Measurements from ENCODE around the gene DIP2C.
"Not testable (repeated sequence)": the region's sequence is repeated elsewhere in the genome, so short reads cannot be mapped to it uniquely, and the experiment has no call there.

Gene DIP2C

DNA sequence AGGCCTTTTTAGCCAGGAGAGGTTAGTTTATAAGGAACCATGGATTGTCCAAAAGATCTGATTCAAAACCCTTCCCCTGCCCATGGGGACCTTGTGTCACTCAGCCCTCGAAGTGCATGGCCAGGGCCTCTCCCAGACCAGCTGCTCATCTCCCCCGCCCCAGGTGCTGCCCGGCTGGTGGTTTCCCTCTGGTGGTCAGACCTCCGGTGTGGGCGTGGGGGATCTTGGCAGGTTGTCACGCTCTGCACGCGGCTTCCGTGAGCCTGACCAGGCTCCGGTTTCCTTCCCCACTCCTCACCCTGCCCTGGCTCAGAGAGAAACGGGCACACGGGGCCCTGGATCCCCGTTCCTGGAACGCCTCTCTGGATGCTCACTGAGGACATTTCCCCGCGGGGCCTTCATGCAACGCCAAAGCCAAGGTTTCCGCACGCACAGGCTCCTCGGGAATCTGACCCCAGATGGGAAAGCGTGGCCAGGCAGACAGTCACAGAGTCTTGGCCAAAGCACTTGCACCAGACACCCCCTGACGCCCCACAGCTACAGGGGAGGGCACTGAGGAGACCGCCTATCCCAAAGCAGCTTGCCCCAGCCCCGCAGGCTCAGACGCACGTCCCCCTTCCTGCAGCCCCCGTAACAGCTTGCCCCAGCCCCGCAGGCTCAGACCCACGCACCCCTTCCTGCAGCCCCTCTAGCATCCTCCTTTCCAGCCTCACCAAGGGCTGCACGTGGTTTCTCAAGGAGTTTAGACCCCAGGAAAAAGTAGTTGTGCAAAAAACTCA, 7.8 kb upstream of the DIP2C start:
- DNase-seq (ENCODE audit: low spot score): no peak

GRCh38 chr10:695396-695795, 5.9 kb upstream of the DIP2C start:
- DNase-seq (ENCODE audit: low spot score): no peak

GRCh38 chr10:693506-693905, 4.0 kb upstream of the DIP2C start:
- DNase-seq (ENCODE audit: low spot score): no peak

DNA sequence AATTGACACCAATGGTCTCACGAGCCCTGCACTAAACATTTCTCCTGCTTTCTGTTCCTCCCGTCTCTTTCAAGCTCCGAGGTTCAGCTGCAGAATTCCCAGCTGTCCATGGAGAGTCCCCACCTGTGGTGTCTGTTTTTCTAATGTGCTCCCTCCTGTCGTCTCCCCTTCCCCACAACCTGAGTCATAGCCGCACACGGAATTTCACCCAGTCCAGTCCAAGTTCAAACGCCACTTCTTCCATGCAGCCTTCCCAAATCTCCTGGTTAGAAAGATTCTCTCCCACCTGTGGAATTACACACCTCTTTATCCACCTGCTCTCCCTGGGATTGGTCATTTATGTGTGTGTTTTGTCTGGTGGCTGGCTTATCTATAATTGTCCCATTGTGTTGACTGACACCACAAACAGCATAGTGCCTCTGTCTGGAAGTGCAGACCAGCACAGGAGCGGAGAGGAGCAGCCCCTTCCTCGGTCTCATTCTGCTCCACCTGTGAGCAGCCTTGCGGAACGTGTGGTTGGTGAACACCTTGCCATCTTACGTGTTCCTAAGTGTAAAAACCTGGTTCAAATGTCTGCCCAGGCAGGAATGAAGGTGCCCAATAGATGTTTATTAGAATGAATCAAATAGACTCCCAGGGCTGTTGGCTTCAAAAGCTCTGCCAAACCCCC, 3.3 kb upstream of the DIP2C start:
- no peak for DNase-seq (ENCODE audit: low spot score)

DNA sequence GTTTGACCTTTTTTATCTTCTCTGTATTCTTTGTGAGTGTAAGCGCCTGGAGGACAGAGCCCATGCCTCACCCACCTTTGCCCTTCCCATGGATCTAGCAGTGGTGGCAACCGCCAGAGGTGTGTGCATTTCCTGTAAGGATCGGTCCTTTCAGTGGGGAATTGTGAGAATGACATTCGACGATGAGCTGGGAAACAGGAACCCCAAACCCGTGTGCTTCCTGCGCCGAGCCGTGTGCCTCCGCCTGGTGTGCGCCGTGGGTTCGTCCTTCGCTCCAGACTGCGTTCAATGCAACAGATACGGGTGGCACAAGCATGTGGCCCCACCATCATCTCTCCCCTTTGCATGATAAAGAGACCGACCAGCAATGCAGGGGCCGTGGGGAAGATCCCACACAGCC, 1.7 kb upstream of the DIP2C start:
- DNase-seq (ENCODE audit: low spot score): no peak

DNA sequence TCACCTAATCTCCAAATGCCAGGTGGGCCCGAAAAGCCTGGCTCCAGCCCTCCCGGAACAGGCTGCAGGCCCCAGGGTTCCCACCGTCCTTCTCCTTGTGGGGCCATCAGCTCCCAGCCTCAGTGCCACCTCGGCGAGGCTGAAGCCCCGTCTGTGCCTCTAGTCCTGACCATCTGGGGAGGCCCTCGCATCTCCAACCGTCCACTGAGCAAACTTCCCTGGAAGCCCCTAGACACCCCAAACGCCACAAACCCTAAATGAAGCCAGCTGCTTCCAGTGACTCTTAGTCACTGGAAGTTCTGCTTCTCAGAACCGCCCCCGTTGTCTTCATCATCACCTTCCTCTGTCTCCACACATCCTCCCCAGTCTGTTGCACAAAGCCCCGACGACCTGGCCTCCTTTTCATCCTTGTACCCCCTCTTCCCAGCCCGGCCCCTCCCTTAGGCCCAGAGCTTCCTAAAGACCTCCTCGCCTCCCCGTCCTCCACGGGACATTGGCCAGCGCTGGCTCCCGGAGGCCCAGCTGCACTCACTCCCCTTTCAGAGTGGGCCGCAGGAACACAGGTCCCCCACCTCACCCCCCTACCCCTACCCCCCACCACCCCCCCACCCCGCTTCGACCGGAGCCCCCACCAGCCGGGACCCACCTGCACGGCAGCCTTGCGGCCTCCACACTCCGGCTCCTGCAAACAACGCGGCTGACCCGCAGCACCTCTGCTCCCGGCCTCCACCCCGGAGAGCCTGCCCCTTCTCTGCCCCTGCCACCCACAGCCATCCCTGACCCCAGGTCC, 1.1 kb upstream of the DIP2C start:
- DNase-seq (ENCODE audit: low spot score): no peak

DNA sequence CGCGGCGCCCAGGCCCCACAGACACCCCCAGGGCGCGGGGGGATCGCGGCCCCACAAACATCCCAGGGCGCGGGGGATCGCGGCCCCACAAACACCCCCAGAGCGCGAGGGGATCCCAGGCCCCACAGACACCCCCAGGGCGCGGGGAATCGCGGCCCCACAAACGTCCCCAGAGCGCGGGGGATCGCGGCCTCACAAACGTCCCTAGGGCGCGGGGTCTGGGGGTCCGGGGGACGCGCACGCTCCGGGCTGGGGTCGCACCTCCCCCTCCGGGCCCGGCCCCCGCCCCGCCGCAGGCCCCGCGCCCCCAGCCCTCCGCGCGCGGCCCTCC, 382 bp downstream of the DIP2C start:
- no peak for DNase-seq (ENCODE audit: low spot score)

GRCh38 chr10:688312-689120, 952 bp downstream of the DIP2C start:
- DNase-seq (ENCODE audit: low spot score): no peak

- no peak for DNase-seq (ENCODE audit: low spot score)
Measured at GRCh38 chr10:687583-688311, 1.7 kb downstream of the DIP2C start.

DNA sequence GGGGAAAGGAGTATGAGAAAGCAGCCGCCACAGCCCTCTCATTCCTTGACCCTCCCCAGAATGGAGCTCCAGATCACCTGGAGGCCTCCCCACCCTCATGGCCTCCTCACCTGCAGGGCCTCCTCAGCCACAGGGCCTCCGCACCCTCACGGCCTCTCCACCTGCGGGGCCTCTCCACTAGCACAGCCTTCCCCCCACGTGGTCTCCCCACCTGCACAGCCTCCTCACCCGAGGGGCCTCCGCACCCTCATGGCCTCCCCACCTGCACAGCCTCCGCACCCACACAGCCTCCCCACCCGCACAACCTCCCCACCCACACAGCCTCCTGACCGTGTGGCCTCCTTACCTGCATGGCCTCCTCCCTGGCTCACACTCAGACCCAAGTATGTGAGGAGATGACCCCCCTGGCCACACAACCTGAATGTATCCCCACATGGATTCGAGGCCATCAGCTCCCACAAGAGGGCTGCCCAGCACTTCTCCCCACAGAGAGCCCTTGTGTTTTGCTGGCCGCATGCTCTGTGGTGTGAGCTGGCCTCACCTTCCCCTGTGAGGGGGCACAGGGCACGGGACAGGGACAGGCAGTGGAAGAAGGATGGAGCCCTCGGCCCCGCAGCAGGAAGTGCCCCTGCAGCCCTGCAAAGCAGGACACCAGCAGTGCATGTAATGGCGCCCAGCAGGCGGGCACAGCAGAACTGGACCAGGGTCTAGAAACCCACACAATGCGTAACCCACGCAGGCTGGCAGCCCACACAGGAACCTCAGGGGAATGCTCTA, 3.1 kb downstream of the DIP2C start:
- no peak for DNase-seq (ENCODE audit: low spot score)

- DNase-seq (ENCODE audit: low spot score): no peak
Measured at GRCh38 chr10:685613-686012, 3.9 kb downstream of the DIP2C start.

DNA sequence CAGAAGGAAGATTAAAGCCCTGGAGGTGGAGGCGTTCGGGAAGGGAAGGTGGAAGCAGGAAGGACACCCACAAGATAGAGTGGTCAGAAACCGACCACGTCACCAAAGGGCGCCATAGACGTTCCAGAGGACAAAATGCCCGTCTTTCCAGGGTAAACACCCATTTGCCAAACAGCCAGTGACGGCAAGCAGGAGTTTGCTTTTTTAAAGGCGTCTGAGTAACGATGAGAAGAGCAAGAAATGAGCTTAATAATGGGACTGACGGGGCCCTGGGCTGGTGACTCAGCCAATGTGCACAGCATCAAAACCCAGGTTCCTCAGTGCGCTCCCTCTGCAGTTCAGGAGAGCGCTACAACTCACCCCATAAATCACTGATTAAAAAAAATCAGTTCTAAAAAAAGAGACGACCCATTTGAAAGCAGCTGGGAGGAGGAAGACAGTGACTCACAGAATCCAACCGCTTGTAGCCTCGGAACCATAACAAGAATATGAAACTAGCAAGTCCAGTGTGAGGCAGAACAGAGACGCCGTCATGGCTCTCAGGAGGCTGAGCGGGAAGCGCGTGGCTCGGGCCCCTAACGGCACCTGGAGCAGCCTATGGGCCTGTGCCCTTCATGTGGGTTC, 5.9 kb downstream of the DIP2C start:
- DNase-seq (ENCODE audit: low spot score): no peak

DNA sequence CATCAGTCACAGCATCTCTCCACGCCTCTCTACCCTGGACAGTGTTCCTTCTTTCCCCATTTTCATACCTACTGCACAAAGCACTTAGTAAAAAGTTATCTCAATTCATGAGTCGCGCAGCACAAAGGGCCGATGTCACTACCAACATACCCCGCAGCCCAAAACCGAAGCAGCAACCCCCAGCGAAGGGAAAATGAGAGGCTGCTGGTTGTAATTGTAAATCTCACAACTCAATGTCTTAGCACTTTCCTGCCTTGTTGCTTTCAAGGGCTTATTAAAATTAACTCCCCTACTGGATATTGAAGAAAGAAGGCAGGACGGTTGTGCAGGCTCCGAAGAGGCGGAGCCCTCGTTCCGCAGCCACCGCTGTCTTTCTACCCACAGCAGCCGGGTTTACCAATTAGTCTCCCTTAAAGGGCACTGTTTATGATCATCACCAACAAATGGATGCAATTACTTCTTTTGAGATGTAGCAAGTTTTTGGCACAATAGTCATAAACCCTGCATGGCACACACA, 6.5 kb downstream of the DIP2C start:
- no peak for DNase-seq (ENCODE audit: low spot score)

DNA sequence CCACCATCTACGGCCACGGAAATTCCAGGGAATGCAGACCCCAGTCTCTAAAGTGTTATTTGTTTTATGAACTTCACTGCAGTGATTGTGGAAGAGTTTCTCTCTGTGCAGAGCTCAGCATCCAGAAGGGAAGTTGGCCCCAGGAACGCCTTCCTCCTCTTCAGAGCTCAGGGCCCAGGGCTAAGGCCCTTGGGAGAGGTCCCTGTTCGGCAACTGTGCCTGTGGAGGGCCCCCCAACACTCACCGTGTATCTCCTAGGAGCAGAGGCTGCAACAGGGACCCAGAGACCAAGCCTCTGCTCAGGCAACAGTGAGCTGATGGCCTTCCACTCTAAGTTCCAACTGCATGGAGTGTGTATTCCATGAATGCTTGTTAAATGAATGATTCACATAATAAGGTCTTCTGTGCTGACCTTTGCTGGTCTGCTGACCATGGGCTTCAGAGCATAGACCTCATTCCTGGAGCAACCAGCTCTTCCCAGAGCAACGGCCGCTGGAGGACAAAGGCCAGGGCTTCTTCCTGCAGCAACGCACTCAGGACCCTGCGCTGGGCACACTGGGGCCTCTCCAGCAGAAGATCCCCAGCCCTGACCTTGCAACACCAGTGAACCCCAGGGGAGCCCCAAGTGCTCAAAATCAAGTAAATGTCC, 7.7 kb downstream of the DIP2C start:
- DNase-seq (ENCODE audit: low spot score): no peak

GRCh38 chr10:680745-681144, 8.7 kb downstream of the DIP2C start:
- no peak for DNase-seq (ENCODE audit: low spot score)

- DNase-seq (ENCODE audit: low spot score): no peak
Measured at GRCh38 chr10:680146-680545, 9.3 kb downstream of the DIP2C start.

DNA sequence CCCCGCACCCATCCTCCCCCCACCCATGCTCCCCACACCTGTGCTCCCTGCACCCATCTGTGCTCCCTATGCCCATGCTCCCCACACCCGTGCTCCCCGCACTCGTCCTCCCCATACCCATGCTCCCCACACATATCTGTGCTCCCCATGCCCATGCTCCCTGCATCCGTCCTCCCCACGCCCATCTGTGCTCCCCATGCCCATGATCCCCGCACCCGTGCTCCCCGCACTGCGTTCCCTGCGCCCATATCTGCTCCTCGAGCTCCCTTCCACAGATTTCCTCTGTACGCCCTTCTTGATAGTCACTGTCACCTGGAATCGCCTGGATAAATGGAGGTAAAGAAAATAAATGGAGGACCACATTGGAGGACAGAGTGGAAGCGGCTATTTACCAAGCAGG, 9.9 kb downstream of the DIP2C start:
- DNase-seq (ENCODE audit: low spot score): no peak

DNA sequence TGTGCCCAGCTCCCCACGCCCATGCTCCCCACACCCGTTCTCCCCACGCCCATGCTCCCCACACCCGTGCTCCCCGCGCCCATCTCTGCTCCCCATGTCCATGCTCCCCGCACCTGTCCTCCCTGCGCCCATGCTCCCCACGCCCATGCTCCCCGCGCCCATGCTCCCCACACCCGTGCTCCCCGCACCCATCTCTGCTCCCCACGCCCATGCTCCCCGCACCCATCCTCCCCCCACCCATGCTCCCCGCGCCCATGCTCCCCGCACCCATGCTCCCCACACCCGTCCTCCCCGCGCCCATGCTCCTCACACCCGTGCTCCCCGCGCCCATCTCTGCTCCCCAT, 10.8 kb downstream of the DIP2C start:
- DNase-seq (ENCODE audit: low spot score): not testable (repeated sequence)

DNA sequence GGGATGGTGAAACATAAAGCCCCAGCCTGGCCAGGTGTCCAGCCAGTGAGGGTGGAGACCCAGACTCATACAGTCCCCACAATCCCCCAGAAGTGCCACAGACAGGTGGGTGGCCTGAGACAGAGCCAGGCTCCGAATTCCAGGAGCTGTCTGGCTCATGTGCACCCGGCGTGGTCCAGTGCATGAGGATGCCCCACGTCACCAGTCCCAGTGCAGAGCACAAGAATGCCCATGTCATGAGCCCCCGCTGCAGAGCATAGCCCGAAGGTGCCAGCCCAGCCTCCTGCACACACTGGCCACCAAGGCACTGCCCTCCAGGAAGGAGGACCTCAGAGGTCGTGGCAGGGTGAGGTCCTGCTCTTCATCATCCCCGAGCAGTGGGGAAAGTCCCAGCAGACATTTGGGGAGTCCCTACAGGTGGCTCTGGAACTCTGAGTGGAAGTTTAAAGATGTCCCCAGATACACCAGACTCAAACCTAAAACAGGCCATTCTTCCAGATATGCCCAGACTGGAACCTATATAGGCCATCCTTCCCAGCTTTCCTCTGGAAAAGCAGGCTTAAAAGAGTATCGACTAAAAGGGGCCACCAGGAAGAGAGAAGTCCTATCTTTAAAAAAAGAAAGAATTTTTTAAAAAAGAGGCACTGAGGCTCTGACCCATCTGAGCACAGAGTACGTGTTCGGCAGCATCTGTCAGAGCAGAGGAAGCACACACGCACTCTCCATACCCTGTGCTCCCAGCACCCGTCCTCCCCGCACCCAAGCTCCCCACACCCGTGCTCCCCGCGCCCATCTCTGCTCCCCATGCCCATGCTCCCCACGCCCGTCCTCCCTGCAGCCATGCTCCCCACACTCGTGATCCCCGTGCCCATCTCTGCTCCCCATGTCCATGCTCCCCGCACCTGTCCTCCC, 11.5 kb downstream of the DIP2C start:
- DNase-seq (ENCODE audit: low spot score): no peak

Data from germinal center (tissue), 1 donor.